Measurements from ENCODE around the gene IHH. TPM values are rescaled to one million over a fixed set of nuclear protein-coding genes. Genes with fewer than 3 reads are reported as not detected.

IHH gene
- total and polyA plus RNA-seq, 2 donors (not counting 1 experiment from before 2014, with no cell fraction given) = 0.15 to 0.22 TPM

DNA sequence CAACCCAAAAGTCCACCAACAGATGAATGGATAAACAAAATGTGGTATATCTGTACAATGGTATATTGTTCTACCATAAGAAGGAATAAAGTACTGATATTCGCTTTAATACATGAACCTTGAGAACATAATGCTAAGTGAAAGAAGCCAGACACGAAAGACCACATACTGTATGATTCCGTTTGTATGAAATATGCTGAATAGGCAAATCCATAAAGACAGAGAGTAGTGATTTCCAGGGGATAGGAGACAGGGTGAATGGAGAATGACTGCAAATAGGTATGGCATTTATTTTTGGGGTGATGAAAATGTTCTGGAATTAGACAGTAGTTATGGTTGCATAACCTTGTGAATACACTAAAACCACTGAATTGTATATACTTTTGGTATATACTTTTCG, 28.6 kb upstream of the IHH start:
- Histone ChIP-seq H3K4me1 (ENCODE audit: control insufficient read depth in 2 of 2, insufficient read depth in 2 of 2, low read length in 2 of 2) (no peaks in the 10 kb centered on the region), H3K9ac (ENCODE audit: low read length) (no peak overlapping the region), H3K36me3 (replicated peaks in 1 of 2; ENCODE audit: control extremely low read depth in 1 of 2, control insufficient read depth in 1 of 2, extremely low read depth in 1 of 2, insufficient read depth in 2 of 2, low read length in 1 of 2) (no peaks in the 10 kb centered on the region), H3K79me2 (ENCODE audit: control insufficient read depth, insufficient read depth, low read length) (no peaks in the 10 kb centered on the region), H2AFZ (ENCODE audit: insufficient read depth, low read depth, low read length, poor library complexity, severe bottlenecking) (no peak overlapping the region), H3K9me3 (ENCODE audit: control extremely low read depth in 1 of 3, control insufficient read depth in 2 of 3, insufficient read depth in 1 of 3, low read length in 2 of 3) (no peaks in the 10 kb centered on the region), H4K20me1 (ENCODE audit: control insufficient read depth, insufficient read depth, low read length, poor library complexity, severe bottlenecking) (peaks cover 18% of the 10 kb centered on the region), H3K4me3 (ENCODE audit: control extremely low read depth in 1 of 5, extremely low read depth in 1 of 5, insufficient read depth in 1 of 5, low read depth in 2 of 5, low read length in 4 of 5) (no peak overlapping the region), H3K27me3 (replicated peaks in 1 of 4; ENCODE audit: control extremely low read depth in 1 of 4, control insufficient read depth in 3 of 4, insufficient read depth in 4 of 4, low read length in 3 of 4) (no peaks in the 10 kb centered on the region), H3K4me2 (replicated peaks; ENCODE audit: low read depth, low read length, poor library complexity, severe bottlenecking) (no peak overlapping the region), H3K27ac (ENCODE audit: low read length in 2 of 2) (no peak overlapping the region)
- no peak for DNase-seq
- no peak overlapping the region for H3K4me3 Mint-ChIP-seq
- TF ChIP-seq, protein P1, sequence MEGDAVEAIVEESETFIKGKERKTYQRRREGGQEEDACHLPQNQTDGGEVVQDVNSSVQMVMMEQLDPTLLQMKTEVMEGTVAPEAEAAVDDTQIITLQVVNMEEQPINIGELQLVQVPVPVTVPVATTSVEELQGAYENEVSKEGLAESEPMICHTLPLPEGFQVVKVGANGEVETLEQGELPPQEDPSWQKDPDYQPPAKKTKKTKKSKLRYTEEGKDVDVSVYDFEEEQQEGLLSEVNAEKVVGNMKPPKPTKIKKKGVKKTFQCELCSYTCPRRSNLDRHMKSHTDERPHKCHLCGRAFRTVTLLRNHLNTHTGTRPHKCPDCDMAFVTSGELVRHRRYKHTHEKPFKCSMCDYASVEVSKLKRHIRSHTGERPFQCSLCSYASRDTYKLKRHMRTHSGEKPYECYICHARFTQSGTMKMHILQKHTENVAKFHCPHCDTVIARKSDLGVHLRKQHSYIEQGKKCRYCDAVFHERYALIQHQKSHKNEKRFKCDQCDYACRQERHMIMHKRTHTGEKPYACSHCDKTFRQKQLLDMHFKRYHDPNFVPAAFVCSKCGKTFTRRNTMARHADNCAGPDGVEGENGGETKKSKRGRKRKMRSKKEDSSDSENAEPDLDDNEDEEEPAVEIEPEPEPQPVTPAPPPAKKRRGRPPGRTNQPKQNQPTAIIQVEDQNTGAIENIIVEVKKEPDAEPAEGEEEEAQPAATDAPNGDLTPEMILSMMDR (IDR thresholded peaks at IDR 0.05) = no peak
- no peak for TF ChIP-seq EZH2 (IDR thresholded peaks at IDR 0.05; ENCODE audit: borderline replicate concordance, insufficient read depth, low read depth, low read length, poor library complexity, severe bottlenecking)
- no peak for ATAC-seq (ENCODE audit: low read depth)
- CTCF ChIA-PET = no interaction called here
- intact Hi-C loops (cut with micrococcal nuclease) = no loop called here
- H3K27me3 Mint-ChIP-seq = no peaks in the 10 kb centered on the region
- POLR2A ChIA-PET = no interaction called here
- peaks cover 2% of the 10 kb centered on the region for H3K4me1 Mint-ChIP-seq
- 100% methylated on average over 2 of the region's 4 CpGs for WGBS (ENCODE audit: insufficient coverage)
- H3K27ac Mint-ChIP-seq = no peak overlapping the region
- H3K9me3 Mint-ChIP-seq (ENCODE audit: insufficient read depth) = no peaks in the 10 kb centered on the region

DNA sequence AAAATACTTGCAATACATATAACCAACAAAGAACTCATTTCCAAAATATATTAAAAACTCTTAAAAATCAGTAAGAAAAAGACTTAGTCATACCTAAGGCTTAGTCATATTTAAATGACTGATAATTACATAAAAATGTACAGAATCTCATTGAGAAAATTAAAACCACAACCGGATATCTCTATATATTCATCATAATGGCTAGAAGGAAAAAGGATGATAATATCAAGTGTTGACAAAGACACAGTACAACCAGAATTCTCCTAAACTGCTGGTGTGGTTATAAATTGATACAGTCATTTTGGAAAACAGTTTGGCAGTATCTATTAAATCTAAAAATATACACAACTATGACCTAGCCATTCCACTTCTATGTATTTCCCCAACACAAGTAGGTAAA, 27.1 kb upstream of the IHH start:
- no peak overlapping the region for H3K4me3 ChIP-seq (ENCODE audit: control extremely low read depth in 1 of 5, extremely low read depth in 1 of 5, insufficient read depth in 1 of 5, low read depth in 2 of 5, low read length in 4 of 5)
- TF ChIP-seq EZH2 (IDR thresholded peaks at IDR 0.05; ENCODE audit: borderline replicate concordance, insufficient read depth, low read depth, low read length, poor library complexity, severe bottlenecking) = no peak
- TF ChIP-seq, protein P1 (IDR thresholded peaks at IDR 0.05) = no peak
- peaks cover 18% of the 10 kb centered on the region for H4K20me1 ChIP-seq (ENCODE audit: control insufficient read depth, insufficient read depth, low read length, poor library complexity, severe bottlenecking)
- H3K36me3 ChIP-seq (replicated peaks in 1 of 2; ENCODE audit: control extremely low read depth in 1 of 2, control insufficient read depth in 1 of 2, extremely low read depth in 1 of 2, insufficient read depth in 2 of 2, low read length in 1 of 2) = no peaks in the 10 kb centered on the region
- Mint-ChIP-seq H3K9me3 (ENCODE audit: insufficient read depth) (no peaks in the 10 kb centered on the region), H3K4me1 (peaks cover 2% of the 10 kb centered on the region), H3K27ac (no peak overlapping the region), H3K27me3 (no peaks in the 10 kb centered on the region), H3K4me3 (no peak overlapping the region)
- no peaks in the 10 kb centered on the region for H3K4me1 ChIP-seq (ENCODE audit: control insufficient read depth in 2 of 2, insufficient read depth in 2 of 2, low read length in 2 of 2)
- ChIA-PET CTCF (interaction anchor here (2.1 kb wide), 1 partner anchor 29 kb away, joined by 6 read pairs; no protein-coding TSS in a partner anchor), POLR2A (no interaction called here)
- WGBS (ENCODE audit: insufficient coverage) = no CpG with 5 or more reads among the region's 1 CpG
- no peak for ATAC-seq (ENCODE audit: low read depth)
- no peak for DNase-seq
- no peak overlapping the region for H2AFZ ChIP-seq (ENCODE audit: insufficient read depth, low read depth, low read length, poor library complexity, severe bottlenecking)
- H3K9ac ChIP-seq (ENCODE audit: low read length) = no peak overlapping the region
- no peak overlapping the region for H3K4me2 ChIP-seq (replicated peaks; ENCODE audit: low read depth, low read length, poor library complexity, severe bottlenecking)
- H3K9me3 ChIP-seq (ENCODE audit: control extremely low read depth in 1 of 3, control insufficient read depth in 2 of 3, insufficient read depth in 1 of 3, low read length in 2 of 3) = no peaks in the 10 kb centered on the region
- H3K27me3 ChIP-seq (replicated peaks in 1 of 4; ENCODE audit: control extremely low read depth in 1 of 4, control insufficient read depth in 3 of 4, insufficient read depth in 4 of 4, low read length in 3 of 4) = no peaks in the 10 kb centered on the region
- no peak overlapping the region for H3K27ac ChIP-seq (ENCODE audit: low read length in 2 of 2)
- intact Hi-C loops (cut with micrococcal nuclease) = no loop called here
- no peaks in the 10 kb centered on the region for H3K79me2 ChIP-seq (ENCODE audit: control insufficient read depth, insufficient read depth, low read length)

Data from B cell (primary cell).